Kidney glomerular epithelial cell (primary cell): ENCODE results near the gene DYRK3.
"Not testable (repeated sequence)": the region's sequence is repeated elsewhere in the genome, so short reads cannot be mapped to it uniquely, and the experiment has no call there.

Source experiments
- DNase-seq: peaks from one replicate; lab custom pipeline; 2025; lab: John Stamatoyannopoulos, UW

The DYRK3 gene

DNA sequence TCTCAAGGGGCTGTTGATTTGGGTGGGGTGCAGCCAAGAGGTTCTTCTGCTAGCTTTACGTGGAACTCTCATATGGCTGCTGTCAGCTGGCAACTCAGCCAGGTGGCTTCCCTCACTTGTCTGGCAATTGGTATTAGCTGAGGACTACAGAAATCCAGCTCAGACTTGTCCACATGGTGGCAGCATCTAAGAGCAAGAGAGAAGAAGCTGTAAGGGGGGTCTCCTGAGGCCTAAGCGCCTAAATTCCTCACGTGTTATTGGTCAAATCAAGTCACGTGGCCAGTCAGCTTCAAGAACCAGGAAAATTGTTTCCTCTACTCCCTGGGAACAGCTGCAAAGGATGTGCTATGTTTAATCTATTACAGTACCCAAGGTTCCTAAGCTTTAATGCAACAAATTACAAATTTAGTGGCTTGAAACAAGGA is 4.2 kb upstream of the DYRK3 start:
- DNase-seq, result peak; percentile 66

DNA sequence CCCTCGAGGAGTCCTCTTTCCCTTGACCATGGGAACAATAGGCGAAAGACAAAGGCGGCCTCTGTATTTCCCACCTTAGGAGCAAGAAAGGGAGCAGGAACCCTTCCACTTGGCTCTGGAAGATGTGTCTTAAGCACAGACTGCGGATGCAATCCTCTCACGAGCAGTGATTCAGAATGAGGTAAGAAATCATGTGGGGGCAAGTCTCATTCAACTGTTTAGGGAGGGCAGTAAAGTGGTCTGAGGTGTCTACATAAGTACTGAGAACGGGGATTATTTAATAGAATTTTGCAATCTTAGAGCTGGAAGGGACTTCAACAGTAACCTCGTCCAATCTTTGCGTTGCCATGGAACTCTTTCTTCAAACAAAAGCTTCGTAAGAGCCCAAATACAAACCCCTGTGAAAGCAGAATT is 1.6 kb upstream of the DYRK3 start:
- DNase-seq, result peak; percentile 56

DNA sequence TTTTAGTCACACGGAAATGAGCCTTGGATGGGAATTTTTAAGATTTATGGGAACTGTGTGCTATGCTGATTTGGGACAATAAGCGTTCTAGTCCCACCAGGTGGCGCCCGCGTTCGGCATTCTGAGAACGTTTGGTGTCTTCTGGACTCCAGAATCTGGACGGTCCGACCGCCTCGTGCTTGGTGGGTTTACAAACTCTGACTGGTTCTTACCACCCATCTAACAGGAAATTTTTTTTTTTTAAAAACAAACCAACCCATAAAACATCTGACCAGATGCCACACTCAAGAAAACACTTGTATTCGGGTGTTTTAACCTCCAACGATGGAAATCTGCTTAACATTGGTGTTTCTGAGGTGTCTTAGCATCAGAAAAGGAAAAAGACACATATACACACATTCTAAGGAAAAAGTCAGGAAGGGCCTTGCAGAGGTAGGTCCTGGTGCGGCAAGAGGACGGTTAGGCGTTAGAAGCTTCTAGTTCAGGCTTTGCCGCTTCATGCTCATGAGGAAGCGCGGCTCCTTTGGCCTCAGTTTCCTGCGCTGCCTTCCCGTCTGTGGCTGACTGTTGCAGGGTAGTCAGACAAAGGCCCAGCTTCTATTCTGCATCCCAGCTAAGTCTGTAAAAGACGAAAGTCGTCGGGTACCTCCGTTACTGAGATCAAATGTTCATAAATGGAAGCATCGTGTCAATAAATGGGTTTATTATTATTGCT is 814 bp upstream of the DYRK3 start:
- DNase-seq, result peak; percentile 70

DNA sequence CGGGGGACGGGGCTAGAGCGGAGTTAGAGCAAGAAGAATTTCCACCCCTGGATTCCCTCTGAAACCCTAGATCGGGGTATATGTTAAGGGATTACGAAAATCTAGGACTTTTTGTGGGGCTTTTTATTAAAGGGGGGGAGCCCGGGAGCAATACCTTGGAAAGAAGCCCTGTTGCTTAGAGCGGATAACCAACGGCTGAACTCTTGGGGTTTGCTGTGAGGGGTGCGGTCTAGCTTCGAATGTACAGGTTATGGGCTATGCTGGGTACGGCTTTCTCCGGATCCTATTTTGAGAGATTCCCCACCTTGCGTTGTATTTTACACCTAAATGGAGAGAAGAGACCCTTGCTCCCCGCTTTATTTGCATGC is 626 bp downstream of the DYRK3 start:
- no peak for DNase-seq

DNA sequence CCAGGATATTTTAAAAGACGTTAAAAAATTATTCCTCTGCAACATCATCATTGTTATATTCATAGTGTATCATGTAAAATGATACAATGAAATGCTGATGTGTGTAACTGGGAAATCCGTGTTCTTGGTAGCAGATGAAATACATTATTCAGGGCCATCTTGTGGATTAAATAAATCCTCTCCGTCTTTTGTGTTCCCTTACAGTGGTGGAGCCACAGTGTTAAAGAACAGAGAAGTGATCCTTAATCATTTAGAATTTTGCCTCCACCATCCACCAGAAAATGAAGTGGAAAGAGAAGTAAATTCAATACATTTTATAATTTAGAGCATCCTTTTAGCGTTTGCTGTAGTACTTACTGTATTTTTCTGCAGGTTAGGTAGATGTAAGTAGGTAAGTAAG is 1.3 kb downstream of the DYRK3 start:
- DNase-seq, result no peak

DNA sequence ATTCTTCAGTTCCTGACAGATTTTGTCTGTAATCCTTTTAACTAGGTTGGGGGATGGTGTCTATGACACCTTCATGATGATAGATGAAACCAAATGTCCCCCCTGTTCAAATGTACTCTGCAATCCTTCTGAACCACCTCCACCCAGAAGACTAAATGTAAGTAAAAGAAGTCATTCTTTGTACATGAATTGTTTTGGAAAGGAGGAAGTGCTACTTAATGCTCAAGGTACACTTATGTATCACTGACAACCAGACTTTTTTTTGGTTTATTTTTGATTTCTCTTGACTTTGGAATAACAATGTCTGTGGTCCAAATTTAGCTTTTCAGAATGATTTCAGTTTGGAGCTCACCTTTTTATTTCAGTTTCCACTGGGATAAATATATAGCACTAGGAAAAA is 2.3 kb downstream of the DYRK3 start:
- no peak for DNase-seq

DNA sequence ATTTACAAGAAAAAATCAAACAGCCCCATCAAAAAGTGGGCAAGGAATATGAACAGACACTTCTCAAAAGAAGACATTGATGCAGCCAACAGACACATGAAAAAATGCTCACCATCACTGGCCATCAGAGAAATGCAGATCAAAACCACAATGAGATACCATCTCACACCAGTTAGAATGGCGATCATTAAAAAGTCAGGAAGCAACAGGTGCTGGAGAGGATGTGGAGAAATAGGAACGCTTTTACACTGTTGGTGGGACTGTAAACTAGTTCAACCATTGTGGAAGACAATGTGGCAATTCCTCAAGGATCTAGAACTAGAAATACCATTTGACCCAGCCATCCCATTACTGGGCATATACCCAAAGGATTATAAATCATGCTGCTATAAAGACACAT is 6.7 kb downstream of the DYRK3 start:
- DNase-seq, result not testable (repeated sequence)

DNA sequence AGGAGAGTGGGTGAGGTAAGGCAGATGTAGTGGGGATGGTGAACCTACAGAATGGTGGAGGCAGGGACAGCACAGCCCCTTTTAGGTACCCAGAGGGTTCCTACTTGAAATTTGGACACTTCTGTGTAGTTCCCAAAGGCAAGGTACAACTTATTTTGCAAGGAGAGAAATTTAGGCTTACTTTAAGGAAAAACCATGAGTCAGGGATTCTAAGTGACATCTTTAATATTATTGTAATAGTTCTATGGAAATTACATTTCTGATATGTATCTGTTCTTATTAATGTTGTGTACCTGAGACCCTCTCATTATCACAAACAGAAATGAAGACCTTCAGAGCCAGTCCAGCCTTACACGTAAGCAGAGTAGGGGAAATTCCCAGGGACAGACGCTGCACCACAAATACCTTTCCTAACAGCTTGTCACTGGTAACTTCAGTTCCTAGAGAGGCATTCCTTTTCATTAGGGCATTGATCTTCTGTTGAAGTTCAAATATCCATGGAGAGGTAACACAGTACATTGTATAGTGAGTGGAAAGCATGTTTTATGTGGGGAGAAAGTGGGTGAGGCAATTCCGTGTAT is 7.9 kb downstream of the DYRK3 start:
- DNase-seq, result no peak

DNA sequence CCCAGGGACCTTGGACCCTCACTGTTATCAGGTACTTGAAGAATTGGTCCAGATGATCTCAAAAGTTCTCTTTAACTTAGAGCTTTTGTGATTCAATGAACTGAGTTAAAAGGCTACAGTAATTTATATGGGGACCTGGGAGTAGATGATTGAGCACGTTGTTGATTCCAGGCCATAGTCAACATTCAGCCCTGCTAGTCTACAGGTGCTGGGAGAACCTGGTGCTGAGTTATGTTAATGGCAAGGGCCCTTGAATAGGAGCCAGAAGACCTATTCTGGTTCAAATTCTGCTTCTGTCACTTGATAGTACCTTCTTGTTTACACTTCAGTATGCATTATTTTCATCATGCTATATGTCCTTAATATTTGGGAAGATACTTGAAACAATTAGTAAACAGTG is 11.2 kb downstream of the DYRK3 start:
- no peak for DNase-seq

DNA sequence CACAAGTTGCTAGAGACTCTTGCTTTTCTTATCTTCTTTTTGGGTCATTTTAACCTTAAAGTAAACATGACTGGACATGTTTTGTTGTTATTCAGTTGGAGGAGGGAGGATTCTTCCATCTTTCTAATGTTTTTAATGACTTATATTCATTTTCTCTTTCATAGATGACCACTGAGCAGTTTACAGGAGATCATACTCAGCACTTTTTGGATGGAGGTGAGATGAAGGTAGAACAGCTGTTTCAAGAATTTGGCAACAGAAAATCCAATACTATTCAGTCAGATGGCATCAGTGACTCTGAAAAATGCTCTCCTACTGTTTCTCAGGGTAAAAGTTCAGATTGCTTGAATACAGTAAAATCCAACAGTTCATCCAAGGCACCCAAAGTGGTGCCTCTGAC is 11.9 kb downstream of the DYRK3 start:
- no peak for DNase-seq

DNA sequence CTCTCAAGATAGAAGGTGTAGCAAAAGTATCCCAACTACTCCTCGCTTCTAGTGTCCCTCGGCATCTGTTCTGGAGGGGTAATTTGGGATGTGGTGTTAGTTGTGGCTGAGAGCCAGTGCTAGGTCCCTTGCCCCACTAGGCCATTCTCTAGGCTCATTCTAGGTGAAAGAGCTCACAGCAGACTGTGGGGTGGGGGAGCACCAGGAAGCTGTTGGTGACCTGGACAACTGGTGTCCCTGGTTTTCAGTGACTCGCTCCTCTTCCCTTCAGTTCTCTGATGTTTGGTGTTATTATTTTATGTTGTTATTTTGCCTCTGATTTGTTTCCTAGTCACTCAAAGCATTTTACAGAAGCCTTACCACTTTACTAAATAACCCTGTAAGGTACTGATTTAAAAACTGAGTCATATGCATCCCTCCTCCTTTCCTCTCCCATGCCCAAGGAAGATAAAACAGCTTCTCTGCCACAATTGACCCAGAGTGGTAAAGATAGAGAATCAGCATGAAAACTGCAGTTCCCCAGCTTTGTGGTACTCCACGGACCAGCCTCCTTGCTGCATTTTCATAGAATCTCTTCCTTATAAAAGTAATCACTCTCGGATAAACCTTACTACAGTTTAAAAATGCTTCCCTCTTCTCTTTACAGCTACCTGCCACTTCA is 14.1 kb downstream of the DYRK3 start:
- no peak for DNase-seq

DNA sequence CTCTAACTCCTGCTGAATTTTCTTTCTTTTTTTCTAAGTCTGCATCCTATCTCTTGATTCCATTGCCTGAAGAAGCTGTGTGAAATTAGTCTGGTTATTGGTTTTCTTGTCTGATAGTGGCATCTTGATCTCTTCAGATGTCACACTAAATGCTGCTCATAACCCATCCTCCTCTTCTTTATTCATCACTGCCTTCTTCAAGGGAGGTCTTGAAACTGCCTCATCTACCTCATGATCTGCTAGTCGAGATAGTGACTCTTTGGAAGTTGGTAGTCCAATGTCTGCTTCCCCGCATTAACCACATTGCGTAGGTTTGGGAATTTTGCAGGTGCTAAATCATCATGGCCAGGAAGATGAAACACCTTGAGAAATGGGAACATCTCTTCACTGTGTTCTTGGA is 15.7 kb downstream of the DYRK3 start:
- no peak for DNase-seq

DNA sequence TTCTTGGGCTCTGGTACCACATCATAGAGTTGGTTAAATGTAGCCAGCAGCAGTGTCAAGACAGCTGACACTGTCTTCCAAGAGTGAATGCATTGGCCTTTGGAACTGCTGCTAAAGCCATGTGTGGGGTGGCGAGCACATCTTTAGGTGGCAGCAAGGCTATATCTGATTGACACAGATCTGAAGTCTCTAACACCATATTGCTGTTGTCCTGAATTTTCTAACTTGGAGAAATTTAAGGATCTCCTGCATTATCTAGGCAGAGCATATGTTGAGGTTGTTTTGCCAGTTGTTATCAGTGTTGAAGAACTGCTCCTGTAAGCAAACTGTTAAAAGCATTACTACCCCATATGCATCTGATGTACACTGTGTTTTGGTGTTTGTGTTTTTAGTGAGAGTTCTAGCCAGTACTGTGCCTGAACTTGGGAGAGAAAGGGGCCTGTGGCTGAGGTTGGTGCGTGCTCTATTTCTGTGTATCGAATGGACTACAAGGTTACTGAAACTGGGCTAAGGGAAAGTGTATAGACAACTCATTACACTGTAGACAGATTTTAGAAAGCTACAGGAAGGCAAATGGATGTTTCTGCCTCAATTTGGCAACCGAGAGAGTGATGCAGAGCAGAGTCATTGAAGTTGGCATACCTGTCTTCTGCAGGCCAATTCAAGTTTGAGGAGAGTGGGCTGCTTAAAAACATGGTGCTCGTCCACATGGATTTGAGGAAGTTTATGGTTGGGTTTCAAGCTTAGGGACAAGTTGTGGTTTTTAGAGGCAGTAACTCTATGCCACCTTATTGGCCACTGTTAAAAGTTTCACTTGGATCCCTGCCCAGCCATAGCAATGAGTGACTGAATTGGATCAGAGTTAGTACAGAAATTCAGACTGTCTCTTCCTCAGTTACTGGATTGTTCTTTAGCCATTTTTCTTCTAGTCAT is 16.9 kb downstream of the DYRK3 start:
- no peak for DNase-seq

DNA sequence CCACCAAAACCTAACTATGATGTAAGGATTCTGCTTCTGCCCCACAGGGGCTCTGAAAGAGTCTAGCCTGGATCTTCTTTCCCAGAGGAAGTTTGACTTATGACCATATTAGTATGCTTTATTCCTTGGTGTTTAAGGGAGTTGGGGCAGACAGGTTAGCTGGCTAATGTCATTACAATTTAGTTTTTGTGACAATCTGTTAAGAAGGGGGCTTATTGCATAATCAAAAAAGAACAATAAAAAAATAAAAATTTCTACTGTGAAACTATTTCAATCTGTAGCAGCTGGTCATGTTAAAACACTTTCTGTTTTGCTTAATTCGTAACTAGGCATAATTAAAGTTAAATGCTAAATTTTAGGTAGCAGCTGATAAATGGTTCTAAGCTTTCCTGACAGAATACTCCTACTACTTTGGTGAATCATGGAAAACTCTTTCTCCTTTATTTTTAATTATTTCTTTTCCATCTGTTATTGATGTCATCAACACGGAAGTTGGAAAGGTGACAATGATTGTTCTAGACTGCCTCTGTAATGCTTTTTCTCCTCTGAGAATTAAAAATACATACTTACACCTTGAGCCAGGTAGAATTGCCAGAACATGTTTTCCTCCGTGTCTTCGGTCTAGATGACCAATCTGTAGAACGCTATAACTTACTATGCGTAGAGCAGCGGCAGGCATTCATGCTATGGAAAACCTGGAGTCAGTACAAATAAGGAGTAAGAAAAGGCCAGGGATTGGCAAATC is 18.6 kb downstream of the DYRK3 start:
- no peak for DNase-seq

DNA sequence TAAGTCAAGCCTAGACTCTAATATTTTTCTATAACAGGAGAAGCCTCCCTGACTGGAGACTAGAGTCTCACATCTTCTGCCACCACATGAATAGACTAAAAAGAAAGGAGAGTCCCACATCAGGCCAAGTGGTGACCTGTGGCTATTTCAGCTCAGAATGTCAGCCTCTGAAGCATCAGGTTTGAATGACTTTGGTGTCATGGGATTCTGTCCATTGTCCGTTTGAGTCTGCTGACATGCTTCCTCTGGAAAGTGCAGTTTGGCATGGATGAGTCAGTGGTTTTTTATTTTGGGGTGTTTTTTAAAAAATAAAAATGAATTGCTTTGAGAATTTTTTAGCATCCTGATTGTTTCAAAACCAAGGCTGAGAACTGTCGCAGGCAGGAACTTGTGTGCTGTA is 19.5 kb downstream of the DYRK3 start:
- DNase-seq, result no peak

DNA sequence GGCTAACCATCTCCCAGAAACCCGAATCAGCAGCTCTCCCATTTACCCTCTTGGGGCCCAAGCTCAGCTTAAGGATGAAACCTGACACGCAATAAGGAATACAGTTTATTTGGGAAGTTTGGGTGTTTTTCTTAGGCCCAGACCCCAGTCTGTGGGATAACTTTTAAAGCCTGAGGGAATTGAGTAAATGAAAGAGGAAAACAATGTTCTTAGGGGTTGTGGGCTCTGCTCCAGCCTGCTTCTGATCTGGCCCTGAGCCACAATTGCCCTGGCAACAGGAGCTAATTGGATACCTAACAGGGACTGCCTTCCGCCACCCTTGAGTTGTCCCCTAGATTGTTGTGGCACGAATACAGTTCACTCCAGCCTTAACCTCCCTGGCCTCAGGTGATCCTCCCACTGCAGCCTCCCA is 20.1 kb downstream of the DYRK3 start:
- DNase-seq, result no peak

DNA sequence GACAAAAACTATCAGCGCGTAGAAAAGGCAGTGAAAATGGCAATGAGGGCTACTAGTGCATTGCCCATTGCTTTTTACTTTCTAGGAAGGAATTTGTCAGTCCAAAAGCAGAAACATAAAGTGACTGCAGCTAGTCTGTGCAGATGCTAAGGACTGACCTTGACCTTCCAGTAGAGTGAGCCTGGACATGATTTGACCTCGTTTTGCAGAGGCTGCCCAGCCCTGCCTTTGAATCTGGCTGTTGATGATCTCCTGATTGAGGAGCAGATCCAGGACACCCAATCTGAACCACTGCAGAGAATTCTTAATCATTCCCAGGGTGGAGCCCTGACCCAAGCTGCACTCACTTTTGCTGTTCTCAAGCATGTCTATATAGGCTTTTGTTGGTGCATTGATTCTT is 21.6 kb downstream of the DYRK3 start:
- no peak for DNase-seq

DNA sequence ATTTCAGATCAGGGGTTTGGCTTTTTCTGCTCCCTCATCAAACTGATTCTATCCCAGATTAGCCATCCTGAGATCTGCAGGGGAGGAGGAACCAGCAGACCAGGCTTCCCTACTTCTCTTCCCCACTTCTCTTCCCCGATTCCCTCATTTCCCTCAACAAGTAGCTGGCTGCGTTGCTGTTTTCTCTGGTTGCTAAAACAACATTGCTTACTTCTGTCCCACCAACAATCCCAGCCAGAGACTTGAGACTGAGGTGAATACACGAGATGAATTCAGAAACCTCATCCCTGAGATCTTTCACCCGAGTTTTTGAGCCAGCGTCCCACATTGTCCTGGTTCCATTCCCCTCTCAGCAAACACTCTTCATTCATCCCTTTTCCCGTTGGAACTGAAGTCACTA is 22.4 kb downstream of the DYRK3 start:
- DNase-seq, result no peak

DNA sequence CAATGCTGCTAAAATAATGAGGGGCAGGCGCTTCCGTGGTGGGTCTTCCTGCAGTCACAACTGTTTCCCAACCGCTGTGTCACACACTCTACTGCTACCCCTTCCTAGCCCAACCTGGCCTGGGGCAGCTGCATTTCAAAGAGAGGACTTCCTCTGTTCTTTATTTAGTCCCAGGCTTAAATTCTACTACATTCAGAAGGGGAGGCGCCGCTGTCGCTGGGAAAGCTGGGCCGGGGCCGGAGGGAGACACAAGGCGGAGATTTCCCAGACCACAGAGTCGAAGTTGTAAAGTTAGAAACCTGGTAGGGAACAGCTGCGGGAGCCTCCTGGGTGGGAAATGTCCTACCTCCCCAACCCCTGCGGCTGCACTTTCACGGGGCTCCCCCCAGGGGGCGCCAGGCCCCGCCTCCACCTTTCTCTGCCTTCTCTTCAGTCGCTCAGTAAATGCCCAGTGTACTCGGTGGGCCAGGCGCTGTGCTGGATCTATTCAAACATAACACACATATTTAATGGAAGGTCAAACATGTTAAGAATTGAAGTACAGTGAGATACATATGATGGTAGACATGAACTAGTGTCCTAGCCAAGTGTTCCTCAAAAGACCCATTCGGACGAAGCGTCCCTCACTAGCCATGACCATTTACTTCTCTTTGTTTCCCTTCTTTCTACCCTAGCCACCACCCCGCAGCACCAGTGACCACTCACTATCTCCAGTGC is 23.1 kb downstream of the DYRK3 start:
- no peak for DNase-seq

DNA sequence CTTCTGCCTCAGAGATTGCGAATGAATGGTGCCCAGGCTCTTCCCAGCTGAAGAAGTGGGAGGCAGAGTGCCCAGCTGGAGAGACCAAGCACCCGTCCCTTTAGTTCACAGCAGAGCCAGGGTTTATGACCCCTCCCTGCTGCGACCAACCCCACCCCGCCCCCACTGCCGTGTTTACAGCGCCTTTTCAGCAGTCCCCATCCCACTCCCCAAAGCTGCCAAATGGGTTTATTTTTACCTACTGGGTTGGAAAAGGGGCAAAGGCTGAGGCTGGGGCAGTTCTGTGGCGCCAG is 23.6 kb downstream of the DYRK3 start:
- DNase-seq, result no peak

DNA sequence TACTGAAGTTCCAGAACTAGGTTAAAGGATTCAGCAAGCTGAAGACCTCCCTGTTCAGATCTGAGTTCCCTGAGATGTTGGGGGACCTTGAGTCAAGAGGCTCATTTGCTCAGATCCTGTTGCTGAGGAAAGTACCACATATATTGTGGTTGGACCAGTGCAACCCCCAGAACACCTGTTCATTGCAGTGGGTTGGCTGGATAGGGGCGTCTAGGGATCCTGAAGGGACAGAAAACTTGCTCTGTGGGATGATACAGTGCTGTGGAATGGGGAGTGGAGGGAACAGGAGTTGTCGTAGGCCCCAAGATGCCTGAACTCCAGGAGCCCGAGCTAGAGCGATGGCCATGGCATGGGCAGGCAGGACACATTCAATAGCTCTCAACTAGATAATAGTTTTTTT is 24.8 kb downstream of the DYRK3 start:
- DNase-seq, result no peak
